Measurements from ENCODE around the gene PGAP2. TPM values are rescaled to one million over a fixed set of nuclear protein-coding genes. Genes with fewer than 3 reads are reported as not detected.
A peak's percentile ranks its signal among the peaks of the same experiment; 100 is the strongest.
"Not testable (repeated sequence)": the region's sequence is repeated elsewhere in the genome, so short reads cannot be mapped to it uniquely, and the experiment has no call there.

Gene PGAP2
- total RNA-seq, 1 donor from 2014 or later, result 26.8 TPM

GRCh38 chr11:3845670-3846069 is 37.3 kb downstream of the PGAP2 start:
- DNase-seq (no peak), ATAC-seq (ENCODE audit: poor library complexity) (no peak)
- intact Hi-C loops (cut with DNase I), result no loop called here

GRCh38 chr11:3849297-3849874 is 41.0 kb downstream of the PGAP2 start:
- DNase-seq (no peak), ATAC-seq (ENCODE audit: poor library complexity) (peak; percentile 72)
- intact Hi-C loops (cut with DNase I), result loop anchor here (2.0 kb wide), 1 partner anchor 223 kb away; no protein-coding TSS in a partner anchor

- DNase-seq (no peak), ATAC-seq (ENCODE audit: poor library complexity) (no peak)
- intact Hi-C loops (cut with DNase I), result loop anchor here (10.0 kb wide), 1 partner anchor 91 kb away; no protein-coding TSS in a partner anchor
These were observed 45.1 kb downstream of the PGAP2 start for GRCh38 chr11:3853545-3853842.

- DNase-seq, result peak; percentile 52
- intact Hi-C loops (cut with DNase I), result loop anchor here (10.0 kb wide), 1 partner anchor 91 kb away; no protein-coding TSS in a partner anchor
- peak; percentile 6 for ATAC-seq (ENCODE audit: poor library complexity)
These were observed 45.7 kb downstream of the PGAP2 start for GRCh38 chr11:3853899-3854659.

- intact Hi-C loops (cut with DNase I), result loop anchor here (10.0 kb wide), 1 partner anchor 90 kb away; no protein-coding TSS in a partner anchor
- ATAC-seq (ENCODE audit: poor library complexity), result peak; percentile 0
- no peak for DNase-seq
These were observed 46.3 kb downstream of the PGAP2 start for GRCh38 chr11:3854660-3854976.

GRCh38 chr11:3854977-3855807 is 46.8 kb downstream of the PGAP2 start, which contains the start of gene STIM1:
Gene STIM1, plus strand, starts transcription at chr11:3855664. Its CDS starts 607 bp downstream, at chr11:3856271.
- intact Hi-C loops (cut with DNase I), result loop anchor here (10.0 kb wide), 1 partner anchor 90 kb away; no protein-coding TSS in a partner anchor
- DNase-seq (peak; percentile 97), ATAC-seq (ENCODE audit: poor library complexity) (peak; percentile 95)

GRCh38 chr11:3855808-3856491 is 47.6 kb downstream of the PGAP2 start:
- DNase-seq, result peak; percentile 74
- intact Hi-C loops (cut with DNase I), result loop anchor here (10.0 kb wide), 1 partner anchor 89 kb away; no protein-coding TSS in a partner anchor
- ATAC-seq (ENCODE audit: poor library complexity), result peak; percentile 18

GRCh38 chr11:3856856-3857553 is 48.6 kb downstream of the PGAP2 start:
- ATAC-seq (ENCODE audit: poor library complexity), result no peak
- intact Hi-C loops (cut with DNase I), result loop anchor here (10.0 kb wide), 1 partner anchor 88 kb away; no protein-coding TSS in a partner anchor
- no peak for DNase-seq

GRCh38 chr11:3857628-3858027 is 49.3 kb downstream of the PGAP2 start:
- intact Hi-C loops (cut with DNase I), result loop anchor here (10.0 kb wide), 1 partner anchor 87 kb away; no protein-coding TSS in a partner anchor
- ATAC-seq (ENCODE audit: poor library complexity), result no peak
- no peak for DNase-seq

GRCh38 chr11:3859373-3859881 is 51.1 kb downstream of the PGAP2 start:
- DNase-seq (peak; percentile 78), ATAC-seq (ENCODE audit: poor library complexity) (peak; percentile 45)
- intact Hi-C loops (cut with DNase I), result loop anchor here (10.0 kb wide), 1 partner anchor 85 kb away; no protein-coding TSS in a partner anchor

GRCh38 chr11:3860375-3860774 is 52.0 kb downstream of the PGAP2 start:
- intact Hi-C loops (cut with DNase I), result no loop called here
- no peak for ATAC-seq (ENCODE audit: poor library complexity)
- no peak for DNase-seq

- intact Hi-C loops (cut with DNase I); ATAC-seq (ENCODE audit: poor library complexity); DNase-seq: not testable (repeated sequence)
These were observed 52.6 kb downstream of the PGAP2 start for GRCh38 chr11:3860898-3861393.

GRCh38 chr11:3861683-3862082 is 53.3 kb downstream of the PGAP2 start:
- DNase-seq, result no peak
- intact Hi-C loops (cut with DNase I), result no loop called here
- no peak for ATAC-seq (ENCODE audit: poor library complexity)

GRCh38 chr11:3865388-3866193 is 57.2 kb downstream of the PGAP2 start:
- DNase-seq (no peak), ATAC-seq (ENCODE audit: poor library complexity) (no peak)
- intact Hi-C loops (cut with DNase I), result no loop called here

GRCh38 chr11:3866206-3866605 is 57.8 kb downstream of the PGAP2 start:
- peak; percentile 73 for ATAC-seq (ENCODE audit: poor library complexity)
- intact Hi-C loops (cut with DNase I), result no loop called here
- DNase-seq, result peak; percentile 66

- intact Hi-C loops (cut with DNase I), result no loop called here
- ATAC-seq (ENCODE audit: poor library complexity), result no peak
- DNase-seq, result no peak
These were observed 58.5 kb downstream of the PGAP2 start for GRCh38 chr11:3866836-3867208.

Measured in Right ventricle myocardium superior (tissue), 1 donor.